ENCODE data around the gene CMC2.

CMC2 gene

DNA sequence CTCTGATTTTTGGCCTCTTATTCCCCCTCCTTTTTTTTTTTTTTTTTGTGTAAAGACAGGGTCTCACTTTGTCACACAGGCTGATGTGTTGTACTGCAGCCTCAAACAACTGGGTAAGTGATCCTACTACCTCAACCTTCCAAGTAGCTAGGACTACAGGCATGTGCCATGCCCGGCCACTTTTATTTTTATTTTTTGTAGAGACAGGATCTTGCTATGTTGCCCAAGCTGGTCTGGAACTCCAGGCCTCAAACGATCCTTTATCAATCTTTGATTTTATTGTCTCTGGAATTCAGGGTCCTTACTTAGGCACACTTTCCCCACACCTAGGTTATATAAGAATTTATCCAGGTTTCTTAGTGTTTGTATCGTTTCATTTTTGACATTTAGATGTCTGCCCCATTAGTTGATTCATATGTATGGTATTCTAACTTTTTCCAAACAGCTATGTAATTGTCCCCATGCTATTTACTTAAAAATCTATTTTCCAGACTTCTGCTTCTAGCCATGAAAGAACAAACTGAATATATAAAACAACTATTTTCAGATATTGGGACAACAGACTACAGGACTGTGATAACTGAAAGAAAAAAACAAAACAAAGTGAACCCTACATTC lies 13.9 kb downstream of the CMC2 start:
- H3K4me3 ChIP-seq (replicated peaks; ENCODE audit: insufficient read depth, low read length): no peak overlapping the region
- TF ChIP-seq SPI1 (IDR thresholded peaks at IDR 0.05; ENCODE audit: borderline replicate concordance, low read depth) (no peak), POLR2AphosphoS5 (IDR thresholded peaks at IDR 0.05; ENCODE audit: low read depth) (no peak), GABPA (IDR thresholded peaks at IDR 0.05; ENCODE audit: low read depth) (no peak)
- TF ChIP-seq, protein P1, sequence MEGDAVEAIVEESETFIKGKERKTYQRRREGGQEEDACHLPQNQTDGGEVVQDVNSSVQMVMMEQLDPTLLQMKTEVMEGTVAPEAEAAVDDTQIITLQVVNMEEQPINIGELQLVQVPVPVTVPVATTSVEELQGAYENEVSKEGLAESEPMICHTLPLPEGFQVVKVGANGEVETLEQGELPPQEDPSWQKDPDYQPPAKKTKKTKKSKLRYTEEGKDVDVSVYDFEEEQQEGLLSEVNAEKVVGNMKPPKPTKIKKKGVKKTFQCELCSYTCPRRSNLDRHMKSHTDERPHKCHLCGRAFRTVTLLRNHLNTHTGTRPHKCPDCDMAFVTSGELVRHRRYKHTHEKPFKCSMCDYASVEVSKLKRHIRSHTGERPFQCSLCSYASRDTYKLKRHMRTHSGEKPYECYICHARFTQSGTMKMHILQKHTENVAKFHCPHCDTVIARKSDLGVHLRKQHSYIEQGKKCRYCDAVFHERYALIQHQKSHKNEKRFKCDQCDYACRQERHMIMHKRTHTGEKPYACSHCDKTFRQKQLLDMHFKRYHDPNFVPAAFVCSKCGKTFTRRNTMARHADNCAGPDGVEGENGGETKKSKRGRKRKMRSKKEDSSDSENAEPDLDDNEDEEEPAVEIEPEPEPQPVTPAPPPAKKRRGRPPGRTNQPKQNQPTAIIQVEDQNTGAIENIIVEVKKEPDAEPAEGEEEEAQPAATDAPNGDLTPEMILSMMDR (IDR thresholded peaks at IDR 0.05; ENCODE audit: insufficient read depth, low read length): no peak
- TF ChIP-seq, protein P2, sequence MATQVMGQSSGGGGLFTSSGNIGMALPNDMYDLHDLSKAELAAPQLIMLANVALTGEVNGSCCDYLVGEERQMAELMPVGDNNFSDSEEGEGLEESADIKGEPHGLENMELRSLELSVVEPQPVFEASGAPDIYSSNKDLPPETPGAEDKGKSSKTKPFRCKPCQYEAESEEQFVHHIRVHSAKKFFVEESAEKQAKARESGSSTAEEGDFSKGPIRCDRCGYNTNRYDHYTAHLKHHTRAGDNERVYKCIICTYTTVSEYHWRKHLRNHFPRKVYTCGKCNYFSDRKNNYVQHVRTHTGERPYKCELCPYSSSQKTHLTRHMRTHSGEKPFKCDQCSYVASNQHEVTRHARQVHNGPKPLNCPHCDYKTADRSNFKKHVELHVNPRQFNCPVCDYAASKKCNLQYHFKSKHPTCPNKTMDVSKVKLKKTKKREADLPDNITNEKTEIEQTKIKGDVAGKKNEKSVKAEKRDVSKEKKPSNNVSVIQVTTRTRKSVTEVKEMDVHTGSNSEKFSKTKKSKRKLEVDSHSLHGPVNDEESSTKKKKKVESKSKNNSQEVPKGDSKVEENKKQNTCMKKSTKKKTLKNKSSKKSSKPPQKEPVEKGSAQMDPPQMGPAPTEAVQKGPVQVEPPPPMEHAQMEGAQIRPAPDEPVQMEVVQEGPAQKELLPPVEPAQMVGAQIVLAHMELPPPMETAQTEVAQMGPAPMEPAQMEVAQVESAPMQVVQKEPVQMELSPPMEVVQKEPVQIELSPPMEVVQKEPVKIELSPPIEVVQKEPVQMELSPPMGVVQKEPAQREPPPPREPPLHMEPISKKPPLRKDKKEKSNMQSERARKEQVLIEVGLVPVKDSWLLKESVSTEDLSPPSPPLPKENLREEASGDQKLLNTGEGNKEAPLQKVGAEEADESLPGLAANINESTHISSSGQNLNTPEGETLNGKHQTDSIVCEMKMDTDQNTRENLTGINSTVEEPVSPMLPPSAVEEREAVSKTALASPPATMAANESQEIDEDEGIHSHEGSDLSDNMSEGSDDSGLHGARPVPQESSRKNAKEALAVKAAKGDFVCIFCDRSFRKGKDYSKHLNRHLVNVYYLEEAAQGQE (IDR thresholded peaks at IDR 0.05; ENCODE audit: insufficient replicate concordance, low read depth): no peak
- H3K27ac ChIP-seq (replicated peaks): no peak overlapping the region
- DNase-seq (ENCODE audit: low read depth in 1 of 2, low spot score in 1 of 2): no peak
- no peaks in the 10 kb centered on the region for H3K27me3 ChIP-seq (ENCODE audit: insufficient read depth, poor library complexity, severe bottlenecking)

DNA sequence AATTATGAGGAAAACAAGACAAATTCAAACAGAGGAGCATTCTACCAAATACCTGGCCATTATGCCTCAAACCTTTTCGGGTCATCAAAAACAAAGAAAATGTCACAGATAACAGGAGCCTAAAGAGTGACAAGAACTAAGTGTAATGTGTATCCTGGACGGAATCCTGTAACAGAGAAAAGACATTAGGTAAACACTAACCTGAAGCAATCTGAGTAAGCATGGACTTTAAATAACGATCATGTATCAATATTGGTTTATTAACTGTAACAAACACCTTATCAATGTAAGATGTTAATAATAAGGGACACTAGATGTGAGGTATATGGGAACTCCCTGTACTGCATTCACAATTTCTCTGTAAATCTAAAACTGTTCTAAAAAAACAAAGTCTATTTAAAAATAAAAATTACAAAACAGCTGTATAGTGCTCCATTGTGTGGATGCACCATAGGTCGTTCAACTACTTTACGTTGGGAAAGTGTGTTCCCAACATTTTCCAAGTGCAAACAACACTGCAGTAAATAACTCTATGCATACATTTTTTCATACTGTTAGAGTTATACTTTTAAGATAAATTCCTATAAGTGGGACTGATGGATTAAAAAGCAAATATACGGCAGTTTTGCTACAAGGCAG lies 14.8 kb downstream of the CMC2 start:
- Histone ChIP-seq H3K27ac (replicated peaks) (no peak overlapping the region), H3K27me3 (ENCODE audit: insufficient read depth, poor library complexity, severe bottlenecking) (no peaks in the 10 kb centered on the region), H3K4me3 (replicated peaks; ENCODE audit: insufficient read depth, low read length) (no peak overlapping the region)
- TF ChIP-seq, protein P1 (IDR thresholded peaks at IDR 0.05; ENCODE audit: insufficient read depth, low read length): no peak
- TF ChIP-seq, protein P2 (IDR thresholded peaks at IDR 0.05; ENCODE audit: insufficient replicate concordance, low read depth): no peak
- no peak for DNase-seq (ENCODE audit: low read depth in 1 of 2, low spot score in 1 of 2)

DNA sequence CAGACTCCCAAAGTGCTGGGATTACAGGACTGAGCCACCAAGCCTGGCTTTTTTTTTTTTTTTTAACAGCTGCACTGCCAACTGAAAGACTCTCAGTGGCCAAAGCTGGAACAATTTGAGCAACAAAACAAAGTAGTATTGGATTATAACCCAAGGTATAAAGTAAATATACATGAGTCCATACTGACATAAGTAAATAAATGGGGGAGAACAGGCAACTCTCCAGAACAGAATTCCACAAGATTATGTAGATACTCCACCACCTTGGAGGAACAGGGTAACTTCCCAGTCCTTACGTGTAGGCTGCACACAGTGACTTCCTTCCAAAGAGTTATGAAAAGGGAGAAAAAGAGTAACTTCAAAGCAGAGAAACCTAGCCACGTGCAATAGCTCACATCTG lies 15.7 kb downstream of the CMC2 start:
- no peak for DNase-seq (ENCODE audit: low read depth in 1 of 2, low spot score in 1 of 2)
- Histone ChIP-seq H3K27me3 (ENCODE audit: insufficient read depth, poor library complexity, severe bottlenecking) (no peaks in the 10 kb centered on the region), H3K4me3 (replicated peaks; ENCODE audit: insufficient read depth, low read length) (no peak overlapping the region), H3K27ac (replicated peaks) (no peak overlapping the region)
- TF ChIP-seq POLR2AphosphoS5 (IDR thresholded peaks at IDR 0.05; ENCODE audit: low read depth) (no peak), GABPA (IDR thresholded peaks at IDR 0.05; ENCODE audit: low read depth) (no peak), SPI1 (IDR thresholded peaks at IDR 0.05; ENCODE audit: borderline replicate concordance, low read depth) (no peak)
- TF ChIP-seq, protein P1 (IDR thresholded peaks at IDR 0.05; ENCODE audit: insufficient read depth, low read length): no peak
- TF ChIP-seq, protein P2 (IDR thresholded peaks at IDR 0.05; ENCODE audit: insufficient replicate concordance, low read depth): no peak
